HG02938 (cell line): ENCODE measurements around the gene VAV2.
"Not testable (repeated sequence)": the region's sequence is repeated elsewhere in the genome, so short reads cannot be mapped to it uniquely, and the experiment has no call there.

ENCODE experiments used
- ATAC-seq: cut with Tn5 transposase; IDR thresholded peaks from one replicate; pipeline ENCODE4 v1.9.1; 2021; ENCODE audit warnings: mild to moderate bottlenecking, moderate library complexity; ENCODE audit not compliant: unreplicated experiment

Gene VAV2

DNA sequence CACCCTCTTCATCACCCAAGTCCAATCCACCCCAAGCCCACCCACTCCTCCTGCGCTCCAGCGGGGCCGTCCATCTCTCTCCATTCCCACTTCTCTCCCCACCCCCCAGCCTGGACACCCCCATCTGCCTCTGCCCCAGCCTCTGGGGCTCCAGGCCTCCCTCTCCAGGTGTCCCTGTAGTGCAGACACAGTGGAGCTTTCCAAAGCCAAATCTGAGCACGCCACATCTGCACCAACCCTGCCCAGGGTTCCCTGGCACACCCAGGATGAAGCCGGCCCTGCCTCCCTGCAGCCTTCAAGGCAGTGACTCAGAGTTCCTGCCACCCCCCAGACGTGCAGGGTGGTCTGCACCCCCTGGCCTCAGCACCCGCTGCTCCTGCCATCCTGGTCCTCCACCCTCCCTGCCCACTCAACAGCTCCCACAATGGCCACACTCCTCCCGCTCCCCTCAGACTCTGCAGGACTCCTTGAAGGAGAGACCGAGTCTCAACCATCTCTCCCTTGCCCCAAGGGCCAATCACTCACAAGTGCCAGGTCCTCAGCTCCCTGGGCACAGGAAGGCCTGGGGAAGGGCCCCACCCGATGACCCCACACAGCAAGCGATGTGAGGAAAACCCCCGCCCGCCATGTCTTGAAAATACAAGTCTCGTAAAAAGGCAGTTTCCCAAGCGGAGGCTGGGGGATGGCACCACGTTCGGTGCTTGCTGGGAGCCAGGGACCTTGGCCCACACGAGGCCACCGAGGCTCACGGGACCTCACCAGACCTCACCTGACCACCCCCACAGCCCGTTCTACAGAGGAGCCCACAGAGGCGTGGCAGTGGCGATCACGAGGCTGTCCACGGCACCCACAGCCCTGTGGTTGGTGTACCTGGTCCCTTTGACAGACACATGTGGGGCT is 22.2 kb downstream of the VAV2 start:
- no peak for ATAC-seq

- ATAC-seq = no peak
These were observed 23.0 kb downstream of the VAV2 start for GRCh38 chr9:133968966-133969617.

DNA sequence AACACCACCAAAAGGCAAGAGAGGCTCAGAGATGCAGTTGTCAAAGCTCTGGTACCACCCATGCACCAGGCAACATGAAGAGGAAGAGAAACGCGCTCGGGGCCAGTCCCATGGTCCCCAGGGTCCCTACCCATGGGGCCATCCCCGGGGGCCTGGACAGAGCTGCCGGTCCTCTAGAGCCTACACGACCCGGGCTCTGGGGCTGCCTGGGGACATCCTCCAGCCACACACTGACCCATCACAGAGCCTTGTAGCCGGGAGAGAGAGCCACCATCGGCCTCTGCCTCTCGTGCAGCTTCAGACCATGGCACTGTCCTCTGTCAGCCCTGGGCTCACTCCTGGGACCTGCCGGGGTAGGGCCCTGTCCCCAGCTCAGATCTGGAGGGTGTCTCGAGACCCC is 23.7 kb downstream of the VAV2 start:
- no peak for ATAC-seq

DNA sequence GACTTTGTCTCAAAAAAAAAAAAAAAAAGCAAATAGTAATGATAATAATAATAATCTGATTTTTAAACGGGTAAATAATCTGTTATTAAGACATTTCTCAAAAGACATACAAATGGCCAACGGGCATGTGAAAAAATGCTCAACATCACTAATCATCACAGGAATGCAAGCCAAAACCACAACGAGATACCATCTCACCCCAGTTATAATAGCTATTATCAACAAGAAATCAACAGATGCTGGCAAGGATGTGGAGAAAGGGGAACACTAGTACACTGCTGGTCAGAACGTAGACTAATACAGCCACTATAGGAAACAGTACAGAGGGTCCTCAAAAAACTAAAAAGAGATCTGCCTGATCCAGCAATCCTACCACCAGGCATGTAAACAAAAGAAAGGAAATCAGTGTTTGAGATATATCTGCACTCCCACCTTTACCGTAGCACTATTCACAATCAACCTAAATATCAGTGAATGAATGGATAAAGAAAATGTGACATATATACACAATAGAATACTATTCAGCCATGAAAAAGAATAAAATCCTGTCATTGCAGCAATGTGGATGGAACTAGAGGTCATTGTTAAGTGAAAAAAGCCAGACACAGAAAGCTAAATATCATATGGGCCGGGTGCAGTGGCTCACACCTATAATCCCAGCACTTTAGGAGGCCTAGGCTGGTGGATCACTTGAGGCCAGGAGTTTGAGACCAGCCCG is 24.9 kb downstream of the VAV2 start:
- ATAC-seq = no peak

DNA sequence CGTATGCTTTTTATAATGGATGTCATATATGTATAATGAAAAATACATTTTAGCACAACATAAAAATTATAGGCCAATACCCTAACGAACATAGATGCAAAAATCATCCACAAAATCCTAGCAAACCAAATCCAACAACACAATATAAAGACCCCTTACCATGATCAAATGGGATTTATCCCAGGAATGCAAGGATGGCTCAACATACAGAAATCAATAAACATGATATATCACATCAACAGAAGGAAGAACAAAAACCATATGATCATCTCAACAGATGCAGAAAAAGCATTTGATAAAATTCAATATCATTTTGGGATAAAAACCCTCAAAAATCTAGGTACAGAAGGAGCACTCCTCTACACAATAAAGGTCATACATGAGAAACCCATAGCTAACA is 27.7 kb downstream of the VAV2 start:
- no peak for ATAC-seq

- no peak for ATAC-seq
These were observed 29.0 kb downstream of the VAV2 start for GRCh38 chr9:133963166-133963565.

DNA sequence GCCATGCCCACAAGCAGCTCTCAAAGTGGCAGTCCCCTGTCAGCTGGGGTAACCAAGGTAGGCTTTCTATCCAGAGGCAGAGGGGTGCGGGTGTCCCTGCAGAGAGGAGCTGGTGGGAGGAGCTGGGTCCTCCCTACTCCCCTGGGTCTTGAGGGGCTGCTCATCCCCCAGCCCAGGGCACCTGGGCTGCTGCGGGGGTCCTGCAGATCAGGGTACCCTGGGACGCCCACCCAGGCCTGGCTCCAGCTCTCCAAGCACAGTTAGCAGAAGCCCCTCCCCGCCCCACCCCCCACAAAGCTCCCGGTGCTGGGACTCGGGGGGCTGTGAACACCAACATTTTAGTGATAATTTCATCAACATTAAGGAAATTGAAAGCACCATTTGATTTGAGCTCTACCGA is 29.8 kb downstream of the VAV2 start:
- ATAC-seq = no peak

GRCh38 chr9:133961226-133962165 is 30.6 kb downstream of the VAV2 start:
- ATAC-seq = no peak

DNA sequence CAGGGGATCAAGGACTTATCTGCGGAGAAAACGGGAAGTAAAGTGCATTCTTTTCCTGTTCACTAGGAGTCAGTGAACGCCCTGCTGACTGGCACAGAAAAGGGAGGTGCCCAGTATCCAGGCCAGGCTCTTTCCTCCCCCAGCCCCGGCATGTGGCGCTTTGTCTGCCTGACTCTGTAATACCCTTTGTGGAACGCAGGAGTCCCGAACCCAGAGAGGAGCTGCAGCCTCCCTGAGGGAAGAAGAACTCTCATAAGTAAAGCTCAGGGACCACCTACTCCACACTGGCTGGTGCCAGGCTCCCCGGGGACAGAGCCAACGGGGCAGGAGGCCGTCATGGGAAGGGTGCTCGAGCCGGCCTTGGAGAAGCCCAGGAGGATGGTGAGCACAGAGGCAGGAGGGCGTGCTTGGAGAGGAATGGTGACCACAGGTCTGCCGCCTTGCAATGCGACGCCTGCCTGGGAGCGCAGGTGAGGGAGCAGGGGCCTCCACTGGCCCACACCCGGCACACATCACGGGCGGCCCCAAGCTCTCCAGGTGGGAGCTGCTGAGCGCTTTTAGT is 31.5 kb downstream of the VAV2 start:
- no peak for ATAC-seq

- ATAC-seq = no peak
These were observed 32.1 kb downstream of the VAV2 start for GRCh38 chr9:133959966-133960567.

DNA sequence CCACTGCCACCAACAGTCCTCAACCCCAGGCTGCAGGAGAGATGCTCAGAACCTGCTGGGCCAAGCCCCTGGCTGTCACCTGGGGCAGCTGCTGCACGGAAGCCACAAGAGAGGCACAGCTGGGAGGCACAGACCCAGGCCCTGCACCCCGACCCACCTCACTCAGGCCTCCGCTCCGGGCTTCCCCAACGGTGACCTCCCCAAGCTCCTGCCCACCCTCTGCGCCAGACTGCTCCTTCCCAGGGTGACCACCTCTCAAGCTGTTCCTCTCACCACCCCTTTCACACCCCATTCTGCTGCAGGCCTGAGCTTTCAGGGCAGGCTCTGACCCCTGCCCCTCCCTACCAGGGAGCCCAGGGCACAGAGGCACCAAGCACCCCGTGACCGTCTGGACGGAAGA is 33.0 kb downstream of the VAV2 start:
- ATAC-seq = no peak

- ATAC-seq = no peak
These were observed 33.4 kb downstream of the VAV2 start for GRCh38 chr9:133958756-133959155.

GRCh38 chr9:133957772-133958171 is 34.4 kb downstream of the VAV2 start:
- ATAC-seq = not testable (repeated sequence)

DNA sequence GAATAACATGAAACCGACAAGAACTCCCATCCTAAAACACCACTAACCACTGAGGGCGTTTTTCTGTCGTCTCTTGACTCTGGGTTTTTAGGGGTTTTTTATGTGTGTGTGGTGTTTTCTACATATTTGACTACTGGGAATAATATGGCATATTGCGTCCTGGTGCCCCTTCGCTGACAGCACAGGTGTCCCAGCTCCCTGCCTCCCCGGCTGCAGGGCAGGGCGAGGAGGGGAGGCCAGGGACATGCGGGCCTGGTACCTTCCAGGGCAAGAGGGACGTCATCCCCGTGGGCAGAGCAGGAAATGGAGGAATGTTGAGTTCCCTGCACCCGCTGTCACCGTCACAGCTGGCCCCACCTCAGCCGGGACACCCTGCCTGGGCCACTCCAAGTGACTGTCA is 34.8 kb downstream of the VAV2 start:
- ATAC-seq = no peak

GRCh38 chr9:133956520-133957076 is 35.5 kb downstream of the VAV2 start:
- ATAC-seq = no peak

GRCh38 chr9:133955821-133956411 is 36.2 kb downstream of the VAV2 start:
- ATAC-seq = no peak

- no peak for ATAC-seq
These were observed 37.1 kb downstream of the VAV2 start for GRCh38 chr9:133954862-133955529.

GRCh38 chr9:133953976-133954709 is 38.0 kb downstream of the VAV2 start:
- peak; percentile 37 for ATAC-seq
